NCI-H82 treated with DMSO at 0.1 percent for 48 hours (cell line): ENCODE results near the gene DAPK3.
A peak's percentile ranks its signal among the peaks of the same experiment; 100 is the strongest.
"Not testable (repeated sequence)": the region's sequence is repeated elsewhere in the genome, so short reads cannot be mapped to it uniquely, and the experiment has no call there.

Experiments used
- DNase-seq: peaks from one replicate; lab custom pipeline; 2025; ENCODE audit not compliant: unreplicated experiment; lab: John Stamatoyannopoulos, UW

DAPK3 gene

GRCh38 chr19:4005436-4005835 is 34.5 kb upstream of the DAPK3 start:
- DNase-seq, result not testable (repeated sequence)

- DNase-seq, result not testable (repeated sequence)
These were observed 29.9 kb upstream of the DAPK3 start for GRCh38 chr19:4000798-4001197.

- not testable (repeated sequence) for DNase-seq
These were observed 27.9 kb upstream of the DAPK3 start for GRCh38 chr19:3998667-3999412.

- DNase-seq, result no peak
These were observed 24.7 kb upstream of the DAPK3 start for GRCh38 chr19:3995607-3996006.

- no peak for DNase-seq
These were observed 19.9 kb upstream of the DAPK3 start for GRCh38 chr19:3990815-3991117.

- DNase-seq, result peak; percentile 44
These were observed 16.9 kb upstream of the DAPK3 start for GRCh38 chr19:3987619-3988371.

- DNase-seq, result peak; percentile 49
These were observed 15.6 kb upstream of the DAPK3 start for GRCh38 chr19:3986260-3987041.

GRCh38 chr19:3985643-3986259 is 14.9 kb upstream of the DAPK3 start:
- no peak for DNase-seq

- peak; percentile 28 for DNase-seq
These were observed 14.2 kb upstream of the DAPK3 start, which contains the start of gene EEF2 for GRCh38 chr19:3984908-3985642. Gene EEF2, minus strand, starts transcription at chr19:3985463. Its CDS starts 83 bp downstream, at chr19:3985380.

- no peak for DNase-seq
These were observed 13.6 kb upstream of the DAPK3 start for GRCh38 chr19:3984584-3984907.

- no peak for DNase-seq
These were observed 13.2 kb upstream of the DAPK3 start for GRCh38 chr19:3983936-3984583.

GRCh38 chr19:3983542-3983914 is 12.6 kb upstream of the DAPK3 start:
- DNase-seq, result no peak

GRCh38 chr19:3982701-3983541 is 12.0 kb upstream of the DAPK3 start:
- DNase-seq, result no peak

- DNase-seq, result no peak
These were observed 11.1 kb upstream of the DAPK3 start for GRCh38 chr19:3981736-3982681.

GRCh38 chr19:3981373-3981735 is 10.5 kb upstream of the DAPK3 start:
- DNase-seq, result no peak

- DNase-seq, result no peak
These were observed 9.7 kb upstream of the DAPK3 start for GRCh38 chr19:3980353-3981251.

GRCh38 chr19:3979674-3980352 is 8.9 kb upstream of the DAPK3 start:
- DNase-seq, result no peak
